Measurements from ENCODE around the gene RASSF3. TPM values are rescaled to one million over a fixed set of nuclear protein-coding genes. Genes with fewer than 3 reads are reported as not detected.

Gene RASSF3
- total and polyA plus RNA-seq, 2 donors from 2014 or later: 8.2 to 35.6 TPM

DNA sequence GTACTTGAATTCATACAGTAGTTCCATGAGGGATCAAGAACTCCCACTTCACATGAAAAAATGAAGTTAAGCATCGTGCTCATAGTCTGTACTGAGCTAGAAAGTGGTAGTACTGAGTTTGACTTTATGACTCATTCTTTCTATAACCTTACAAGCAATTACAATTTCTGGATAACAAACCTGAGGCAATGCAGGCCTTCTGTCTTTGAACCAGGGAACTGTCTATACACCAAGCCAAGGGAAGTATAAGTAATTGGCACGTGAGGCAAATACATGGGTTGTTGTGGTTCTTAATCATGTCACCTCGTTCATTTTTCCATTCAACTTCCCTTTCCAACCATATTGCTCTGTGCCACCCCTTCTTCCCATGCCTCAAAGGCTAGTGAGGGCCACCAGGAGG, 132.1 kb downstream of the RASSF3 start:
- Histone ChIP-seq H3K4me3 (ENCODE audit: low read length in 3 of 3) (no peak overlapping the region), H3K27ac (ENCODE audit: low read depth in 2 of 2, low read length in 2 of 2) (no peak overlapping the region), H3K27me3 (ENCODE audit: control insufficient read depth, insufficient read depth, low read length) (no peaks in the 10 kb centered on the region), H3K9ac (ENCODE audit: low read length in 3 of 3) (no peak overlapping the region), H3K9me3 (ENCODE audit: control insufficient read depth in 2 of 3, insufficient read depth in 1 of 3, low read length in 3 of 3) (no peaks in the 10 kb centered on the region), H3K36me3 (ENCODE audit: control insufficient read depth in 2 of 3, insufficient read depth in 3 of 3, low read length in 3 of 3) (peaks cover 6 to 74% (median 40%) of the 10 kb centered on the region in 3 donors), H3K4me1 (ENCODE audit: control insufficient read depth in 2 of 3, insufficient read depth in 2 of 3, low read depth in 1 of 3, low read length in 3 of 3) (no peaks in the 10 kb centered on the region)
- DNase-seq (no peak), FAIRE-seq (no peak)
- TF ChIP-seq, protein P1, sequence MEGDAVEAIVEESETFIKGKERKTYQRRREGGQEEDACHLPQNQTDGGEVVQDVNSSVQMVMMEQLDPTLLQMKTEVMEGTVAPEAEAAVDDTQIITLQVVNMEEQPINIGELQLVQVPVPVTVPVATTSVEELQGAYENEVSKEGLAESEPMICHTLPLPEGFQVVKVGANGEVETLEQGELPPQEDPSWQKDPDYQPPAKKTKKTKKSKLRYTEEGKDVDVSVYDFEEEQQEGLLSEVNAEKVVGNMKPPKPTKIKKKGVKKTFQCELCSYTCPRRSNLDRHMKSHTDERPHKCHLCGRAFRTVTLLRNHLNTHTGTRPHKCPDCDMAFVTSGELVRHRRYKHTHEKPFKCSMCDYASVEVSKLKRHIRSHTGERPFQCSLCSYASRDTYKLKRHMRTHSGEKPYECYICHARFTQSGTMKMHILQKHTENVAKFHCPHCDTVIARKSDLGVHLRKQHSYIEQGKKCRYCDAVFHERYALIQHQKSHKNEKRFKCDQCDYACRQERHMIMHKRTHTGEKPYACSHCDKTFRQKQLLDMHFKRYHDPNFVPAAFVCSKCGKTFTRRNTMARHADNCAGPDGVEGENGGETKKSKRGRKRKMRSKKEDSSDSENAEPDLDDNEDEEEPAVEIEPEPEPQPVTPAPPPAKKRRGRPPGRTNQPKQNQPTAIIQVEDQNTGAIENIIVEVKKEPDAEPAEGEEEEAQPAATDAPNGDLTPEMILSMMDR (IDR thresholded peaks at IDR 0.05; ENCODE audit: borderline replicate concordance, extremely low read depth, insufficient read depth): no peak
- intact Hi-C loops (cut with DNase I): no loop called here

DNA sequence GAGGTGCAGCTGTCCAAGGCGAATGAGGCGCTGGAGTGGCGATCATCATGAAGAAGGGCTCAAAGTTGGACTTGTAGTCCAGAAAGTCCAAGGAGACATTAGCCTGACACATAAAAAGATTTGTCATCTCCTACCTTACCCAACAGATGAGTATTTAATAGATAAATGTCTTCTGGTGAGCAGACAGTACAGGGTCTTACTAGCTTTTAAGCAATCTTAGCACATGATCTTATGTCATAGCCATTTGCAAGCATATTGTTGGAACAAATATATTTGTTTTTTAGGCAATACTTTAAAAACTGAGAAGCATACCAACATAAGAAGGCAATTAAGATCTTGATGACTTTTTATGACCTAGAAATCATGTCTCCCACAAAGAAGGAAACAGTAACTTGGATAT, 132.9 kb downstream of the RASSF3 start:
- peaks cover 6 to 70% (median 37%) of the 10 kb centered on the region in 3 donors for H3K36me3 ChIP-seq (ENCODE audit: control insufficient read depth in 2 of 3, insufficient read depth in 3 of 3, low read length in 3 of 3)
- TF ChIP-seq, protein P1 (IDR thresholded peaks at IDR 0.05; ENCODE audit: borderline replicate concordance, extremely low read depth, insufficient read depth): no peak
- intact Hi-C loops (cut with DNase I): no loop called here

DNA sequence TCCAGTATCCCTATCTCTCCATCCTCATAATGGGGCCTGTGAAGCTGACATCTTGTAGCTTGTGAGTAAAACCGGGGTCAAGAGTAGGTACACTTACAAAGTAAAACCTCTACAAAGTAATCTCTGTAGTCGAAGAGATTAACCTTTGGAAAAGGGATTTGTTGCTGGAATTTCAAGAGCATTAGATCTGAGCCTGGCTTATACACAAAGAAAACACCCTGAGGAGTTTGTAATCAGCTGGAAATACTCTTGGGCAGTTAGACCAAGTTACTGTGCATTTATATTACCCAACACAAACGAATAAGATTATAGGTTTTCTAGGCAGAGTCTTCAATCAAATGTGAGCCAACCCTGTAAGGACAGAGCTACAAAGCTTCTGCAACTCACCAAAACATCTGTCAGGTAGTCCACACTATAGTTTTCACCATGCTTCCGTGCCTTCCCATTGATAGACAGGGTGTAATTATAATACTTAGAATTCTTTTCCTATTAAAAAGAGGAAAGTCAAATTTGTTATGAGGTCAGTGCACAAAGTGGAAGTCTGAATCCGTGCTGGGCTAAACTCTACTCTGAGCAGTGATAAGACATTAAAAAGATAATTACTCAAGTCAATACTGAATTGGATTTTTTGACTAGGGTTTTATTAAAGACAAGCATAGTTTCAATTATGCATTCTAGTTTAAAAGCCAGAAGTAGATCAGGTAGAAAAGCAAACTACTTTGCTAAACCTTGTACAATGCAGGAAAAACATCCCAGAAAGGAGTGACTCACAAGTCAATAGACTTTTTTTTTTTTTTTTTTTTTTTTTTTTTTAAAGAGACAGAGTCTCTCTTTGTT, 134.3 kb downstream of the RASSF3 start:
- intact Hi-C loops (cut with DNase I): no loop called here
- FAIRE-seq: no peak
- H3K4me1 ChIP-seq (ENCODE audit: control insufficient read depth in 2 of 3, insufficient read depth in 2 of 3, low read depth in 1 of 3, low read length in 3 of 3): no peaks in the 10 kb centered on the region
- H3K9me3 ChIP-seq (ENCODE audit: control insufficient read depth in 2 of 3, insufficient read depth in 1 of 3, low read length in 3 of 3): no peaks in the 10 kb centered on the region
- no peak overlapping the region for H3K4me3 ChIP-seq (ENCODE audit: low read length in 3 of 3)
- no peak overlapping the region for H3K27ac ChIP-seq (ENCODE audit: low read depth in 2 of 2, low read length in 2 of 2)
- no peaks in the 10 kb centered on the region for H3K27me3 ChIP-seq (ENCODE audit: control insufficient read depth, insufficient read depth, low read length)
- no peak for DNase-seq
- H3K9ac ChIP-seq (ENCODE audit: low read length in 3 of 3): no peak overlapping the region
- TF ChIP-seq, protein P1 (IDR thresholded peaks at IDR 0.05; ENCODE audit: borderline replicate concordance, extremely low read depth, insufficient read depth): no peak
- H3K36me3 ChIP-seq (ENCODE audit: control insufficient read depth in 2 of 3, insufficient read depth in 3 of 3, low read length in 3 of 3): peaks cover 3 to 61% (median 35%) of the 10 kb centered on the region in 3 donors

More for the DNA sequence above, 132.9 kb downstream of the RASSF3 start:
- Histone ChIP-seq H3K27ac (ENCODE audit: low read depth in 2 of 2, low read length in 2 of 2) (no peak overlapping the region), H3K4me3 (ENCODE audit: low read length in 3 of 3) (no peak overlapping the region), H3K27me3 (ENCODE audit: control insufficient read depth, insufficient read depth, low read length) (no peaks in the 10 kb centered on the region), H3K4me1 (ENCODE audit: control insufficient read depth in 2 of 3, insufficient read depth in 2 of 3, low read depth in 1 of 3, low read length in 3 of 3) (no peaks in the 10 kb centered on the region), H3K9ac (ENCODE audit: low read length in 3 of 3) (no peak overlapping the region), H3K9me3 (ENCODE audit: control insufficient read depth in 2 of 3, insufficient read depth in 1 of 3, low read length in 3 of 3) (no peaks in the 10 kb centered on the region)
- DNase-seq (no peak), FAIRE-seq (no peak)
